Lower lobe of right lung (tissue), 2 donors: ENCODE measurements around the gene CHRNB2. TPM values are rescaled to one million over a fixed set of nuclear protein-coding genes. Genes with fewer than 3 reads are reported as not detected.

Experiments
- ATAC-seq, 2 donors: fragments of 200-7000 bp; cut with Tn5 transposase; one replicate each; pipeline ENCODE4 v1.9.1; 2020 to 2022; ENCODE audit warnings: mild to moderate bottlenecking in 2 of 2, moderate library complexity in 2 of 2
- DNase-seq: peaks from one replicate; pipeline ENCODE4 v3.0.0-alpha.2; 2020
- H3K27ac ChIP-seq: fragments of 200-600 bp; one replicate; pipeline ENCODE4 v1.8.0; 2022
- H3K27me3 ChIP-seq: fragments of 200-600 bp; one replicate; pipeline ENCODE4 v1.8.0; 2022; ENCODE audit warnings: low read depth
- H3K36me3 ChIP-seq: fragments of 200-600 bp; one replicate; pipeline ENCODE4 v1.8.0; 2022; ENCODE audit warnings: mild to moderate bottlenecking
- H3K4me1 ChIP-seq: fragments of 200-600 bp; one replicate; pipeline ENCODE4 v1.8.0; 2022
- H3K4me3 ChIP-seq: fragments of 200-600 bp; one replicate; pipeline ENCODE4 v1.8.0; 2022; ENCODE audit warnings: mild to moderate bottlenecking
- H3K9me3 ChIP-seq: fragments of 200-600 bp; one replicate; pipeline ENCODE4 v1.8.0; 2022
- intact Hi-C: fragments of 100-400 bp; cut with DNase I; formaldehyde crosslinking; loops from one replicate; pipeline ENCODE4 v1.11.0; 2022
- total RNA-seq: library from RNA; stranded (reverse); fragmentation: NEBNext Ultra II Directional; extraction: Animal tissue kit (Norgen Biotek cat#: 25700); gene quantifications from one replicate; pipeline ENCODE4 v1.2.1, GENCODE V29; 2021
- TF ChIP-seq, protein P1 (sequence below): fragments of 200-600 bp; IDR thresholded peaks from one replicate; pipeline ENCODE4 v1.8.0; 2022; ENCODE audit warnings: antibody characterized with exemption, mild to moderate bottlenecking
- donor health status: DM: no; HTN: yes; CAD: no; lungs with severe emphysema.

The CHRNB2 gene
- total RNA-seq, 1 donor from 2014 or later = not detected

DNA sequence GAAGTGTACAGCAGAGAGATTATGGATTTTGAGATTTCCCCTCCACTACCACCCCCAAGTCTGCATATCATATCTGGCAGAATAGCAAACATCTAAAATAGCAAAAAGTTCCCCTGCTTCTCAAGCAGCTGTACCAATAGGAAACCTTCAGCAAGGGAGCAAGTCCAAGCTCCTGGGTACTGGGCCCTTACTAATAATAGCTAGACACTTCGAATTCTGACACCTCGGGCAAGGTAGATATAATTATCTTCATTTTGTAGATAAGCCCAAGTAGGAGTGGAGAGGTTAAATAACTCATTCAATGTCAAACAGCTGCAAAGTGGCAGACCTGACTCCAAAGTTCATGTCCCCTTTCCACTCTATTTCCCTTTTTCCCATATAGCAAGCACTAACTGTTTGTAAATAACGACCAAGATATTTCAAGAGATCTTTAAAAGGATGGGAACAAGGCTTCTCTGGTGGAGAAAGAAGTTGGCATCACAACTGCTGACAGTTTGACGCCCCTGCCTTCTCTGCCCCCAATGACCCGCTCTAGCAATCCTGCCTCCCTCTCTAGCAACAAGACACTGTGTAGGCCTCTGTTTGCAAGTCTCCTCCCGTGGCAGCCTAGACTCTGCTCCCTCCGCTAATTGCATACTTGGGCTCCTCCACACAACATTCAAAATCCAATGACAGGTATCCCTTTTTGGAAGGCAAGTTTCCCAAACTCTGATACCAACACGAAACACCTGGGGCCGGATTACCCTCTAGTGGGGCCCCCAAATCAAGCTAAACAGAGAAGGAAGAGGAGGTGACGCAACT, 59.1 kb downstream of the CHRNB2 start:
- Histone ChIP-seq H3K27ac (peak overlapping the region; percentile 95), H3K4me1 (peaks cover 25% of the 10 kb centered on the region), H3K36me3 (peaks cover 19% of the 10 kb centered on the region), H3K4me3 (peak overlapping the region; percentile 96), H3K9me3 (no peaks in the 10 kb centered on the region), H3K27me3 (no peaks in the 10 kb centered on the region)
- intact Hi-C loops = no loop called here
- peak; percentile 24 to 27 for ATAC-seq
- TF ChIP-seq, protein P1, sequence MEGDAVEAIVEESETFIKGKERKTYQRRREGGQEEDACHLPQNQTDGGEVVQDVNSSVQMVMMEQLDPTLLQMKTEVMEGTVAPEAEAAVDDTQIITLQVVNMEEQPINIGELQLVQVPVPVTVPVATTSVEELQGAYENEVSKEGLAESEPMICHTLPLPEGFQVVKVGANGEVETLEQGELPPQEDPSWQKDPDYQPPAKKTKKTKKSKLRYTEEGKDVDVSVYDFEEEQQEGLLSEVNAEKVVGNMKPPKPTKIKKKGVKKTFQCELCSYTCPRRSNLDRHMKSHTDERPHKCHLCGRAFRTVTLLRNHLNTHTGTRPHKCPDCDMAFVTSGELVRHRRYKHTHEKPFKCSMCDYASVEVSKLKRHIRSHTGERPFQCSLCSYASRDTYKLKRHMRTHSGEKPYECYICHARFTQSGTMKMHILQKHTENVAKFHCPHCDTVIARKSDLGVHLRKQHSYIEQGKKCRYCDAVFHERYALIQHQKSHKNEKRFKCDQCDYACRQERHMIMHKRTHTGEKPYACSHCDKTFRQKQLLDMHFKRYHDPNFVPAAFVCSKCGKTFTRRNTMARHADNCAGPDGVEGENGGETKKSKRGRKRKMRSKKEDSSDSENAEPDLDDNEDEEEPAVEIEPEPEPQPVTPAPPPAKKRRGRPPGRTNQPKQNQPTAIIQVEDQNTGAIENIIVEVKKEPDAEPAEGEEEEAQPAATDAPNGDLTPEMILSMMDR = no peak
- DNase-seq = no peak

DNA sequence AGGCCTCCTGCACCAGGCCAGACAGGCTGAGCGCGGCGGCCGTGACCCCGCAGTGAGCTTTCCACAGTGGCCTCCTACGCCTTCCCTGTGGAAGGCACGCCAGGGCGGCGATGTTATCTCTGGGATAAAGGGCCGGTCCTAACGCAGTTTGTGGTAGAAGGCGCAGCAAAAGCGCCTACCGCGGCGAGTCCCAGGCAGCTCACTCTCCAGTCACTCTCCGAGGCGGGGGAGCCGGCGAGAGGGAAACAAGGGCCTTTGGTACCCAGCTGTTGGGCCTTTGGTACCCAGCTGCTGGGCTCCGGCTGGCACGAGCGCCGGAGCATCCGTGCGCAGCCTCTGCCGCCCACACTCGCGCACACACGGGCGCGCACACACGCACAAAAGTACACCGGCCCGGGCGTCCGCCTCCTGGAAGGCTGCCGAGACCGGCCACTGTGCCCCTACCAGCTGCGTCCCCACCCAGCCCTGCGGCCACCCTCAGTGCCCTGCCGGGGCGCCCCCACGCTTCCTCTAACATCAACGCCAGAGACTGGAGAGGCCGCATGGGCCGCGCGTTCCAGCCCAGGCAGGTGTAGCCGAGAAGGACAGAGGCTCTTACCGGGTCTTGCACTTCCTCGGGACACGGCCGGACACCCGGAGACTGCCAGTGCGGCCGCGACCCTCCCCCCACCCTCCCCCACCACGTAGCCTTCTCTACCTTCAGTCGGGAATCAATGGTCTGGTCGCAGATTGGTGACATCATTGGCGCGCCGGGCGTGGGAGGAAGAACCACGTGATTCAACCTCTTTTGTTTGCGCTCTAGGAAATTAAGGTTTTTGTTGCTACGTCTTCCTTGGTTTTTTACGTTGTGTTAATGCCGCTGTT, 59.9 kb downstream of the CHRNB2 start:
- intact Hi-C loops = no loop called here
- Histone ChIP-seq H3K36me3 (peaks cover 12% of the 10 kb centered on the region), H3K4me3 (peak overlapping the region; percentile 96), H3K27me3 (peaks cover 2% of the 10 kb centered on the region), H3K9me3 (no peaks in the 10 kb centered on the region), H3K4me1 (peaks cover 25% of the 10 kb centered on the region), H3K27ac (peak overlapping the region; percentile 95)
- TF ChIP-seq, protein P1 = peak; percentile 7
- ATAC-seq = peak; percentile 90 to 95
- DNase-seq = peak; percentile 93

DNA sequence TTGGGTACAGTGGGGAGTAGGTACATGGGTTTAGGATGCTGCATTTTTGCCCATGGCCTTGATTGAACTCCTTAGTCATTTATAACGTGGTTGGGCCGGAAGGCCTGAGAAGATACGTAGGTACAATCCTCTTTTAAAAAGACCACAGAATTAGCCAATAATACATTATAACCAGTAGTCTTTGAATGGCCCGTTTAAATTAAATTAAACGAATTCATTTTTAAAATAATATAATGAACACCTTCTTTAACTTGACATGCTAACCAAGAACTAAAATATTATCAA, 60.5 kb downstream of the CHRNB2 start:
- Histone ChIP-seq H3K9me3 (no peaks in the 10 kb centered on the region), H3K4me3 (peak overlapping the region; percentile 96), H3K36me3 (peaks cover 12% of the 10 kb centered on the region), H3K27me3 (peaks cover 7% of the 10 kb centered on the region), H3K4me1 (peaks cover 24% of the 10 kb centered on the region), H3K27ac (peak overlapping the region; percentile 95)
- TF ChIP-seq, protein P1 = no peak
- intact Hi-C loops = no loop called here
- ATAC-seq (peak; percentile 33 to 55), DNase-seq (no peak)

DNA sequence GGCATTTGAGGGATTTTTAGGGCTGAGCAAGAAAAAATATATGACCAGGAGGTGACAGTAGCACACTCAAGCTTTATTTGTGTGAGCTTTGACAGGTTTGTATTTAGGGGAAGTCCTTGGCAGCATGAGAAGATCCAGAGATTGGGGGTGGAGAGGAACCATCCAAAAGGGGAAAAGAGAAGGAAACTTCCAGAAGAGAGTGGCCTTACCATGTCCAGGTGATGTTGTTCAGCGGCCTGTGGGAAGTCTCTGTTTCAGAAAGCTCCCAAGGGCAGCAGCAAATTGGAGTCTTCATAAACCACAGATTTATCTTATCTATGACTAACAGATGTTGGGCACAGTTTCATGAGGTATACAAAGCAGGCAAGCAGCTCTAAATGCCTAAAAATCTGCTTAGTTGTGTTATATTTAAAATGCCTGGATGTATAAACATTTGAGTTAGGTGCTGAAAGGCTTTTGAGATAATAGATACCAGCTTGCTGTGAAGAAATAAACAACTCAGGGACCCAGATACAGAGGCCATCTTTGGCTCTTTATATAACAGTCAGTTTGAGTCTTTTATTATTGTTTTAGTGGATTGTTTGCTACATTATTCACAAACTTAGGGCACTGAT, 61.6 kb downstream of the CHRNB2 start:
- intact Hi-C loops = no loop called here
- H3K9me3 ChIP-seq = no peaks in the 10 kb centered on the region
- peaks cover 8% of the 10 kb centered on the region for H3K36me3 ChIP-seq
- DNase-seq (no peak), ATAC-seq (no peak)
- TF ChIP-seq, protein P1 = no peak
- no peak overlapping the region for H3K27ac ChIP-seq
- H3K4me1 ChIP-seq = peaks cover 18% of the 10 kb centered on the region
- peaks cover 9% of the 10 kb centered on the region for H3K27me3 ChIP-seq
- H3K4me3 ChIP-seq = no peak overlapping the region

Other genes starting within 250 kb of the CHRNB2 start
- 0.47 TPM for gene AQP10, start 246.7 kb upstream of the CHRNB2 start, total RNA-seq
- 26.0 TPM for gene ATP8B2, start 242.3 kb upstream of the CHRNB2 start, total RNA-seq
- gene IL6R, start 162.4 kb upstream of the CHRNB2 start, total RNA-seq = 48.5 TPM
- gene TDRD10, start 65.6 kb upstream of the CHRNB2 start, total RNA-seq = 20.2 TPM
- 40.1 TPM for gene SHE, start 65.4 kb upstream of the CHRNB2 start, total RNA-seq
- gene UBE2Q1, start 9.1 kb upstream of the CHRNB2 start, total RNA-seq = 79.5 TPM
- 202 TPM for gene ADAR, start 40.4 kb downstream of the CHRNB2 start, total RNA-seq